Memory B cell (primary cell): ENCODE measurements around the gene UBE4A.
"Not testable (repeated sequence)": the region's sequence is repeated elsewhere in the genome, so short reads cannot be mapped to it uniquely, and the experiment has no call there.

Source experiments
- ATAC-seq: fragments of 150-1000 bp; cut with Tn5 transposase; 2 replicates; pipeline ENCODE4 v1.10.0; 2021; ENCODE audit warnings: low read depth, mild to moderate bottlenecking, moderate library complexity
- DNase-seq, 2 donors: peaks; one replicate each; pipeline ENCODE4 v3.0.0; 2022; ENCODE audit warnings: low spot score in 2 of 2
- H3K27ac Mint-ChIP-seq: one replicate; pipeline ENCODE4 v1.8.0; 2022; ENCODE audit warnings: mild to moderate bottlenecking, moderate library complexity, mixed read lengths
- H3K27me3 Mint-ChIP-seq: one replicate; pipeline ENCODE4 v1.8.0; 2022; ENCODE audit warnings: mixed read lengths
- H3K36me3 Mint-ChIP-seq: one replicate; pipeline ENCODE4 v1.8.0; 2022; ENCODE audit warnings: mild to moderate bottlenecking, mixed read lengths
- H3K4me1 Mint-ChIP-seq: one replicate; pipeline ENCODE4 v1.8.0; 2022; ENCODE audit warnings: mixed read lengths
- H3K4me3 Mint-ChIP-seq: one replicate; pipeline ENCODE4 v1.8.0; 2022; ENCODE audit warnings: mild to moderate bottlenecking, moderate library complexity, mixed read lengths
- H3K9me3 Mint-ChIP-seq: one replicate; pipeline ENCODE4 v1.8.0; 2022; ENCODE audit warnings: mixed read lengths

Gene UBE4A

GRCh38 chr11:118401151-118401879 is 41.9 kb downstream of the UBE4A start, which contains the start of gene ATP5MG:
TSS of gene ATP5MG (plus strand) at chr11:118401606. CDS start at chr11:118401666, 60 bp downstream.
- ATAC-seq (peak; percentile 68), DNase-seq (peak; percentile 87 to 91)
- no peaks in the 10 kb centered on the region for H3K27me3 Mint-ChIP-seq
- peak within 1 kb of the TSS; percentile 99 for H3K27ac Mint-ChIP-seq
- peaks cover 33% of the 10 kb centered on the region for H3K4me1 Mint-ChIP-seq
- H3K36me3 Mint-ChIP-seq = peaks cover 6% of the 10 kb centered on the region
- no peaks in the 10 kb centered on the region for H3K9me3 Mint-ChIP-seq
- peak within 1 kb of the TSS; percentile 91 for H3K4me3 Mint-ChIP-seq

GRCh38 chr11:118401880-118402590 is 42.6 kb downstream of the UBE4A start:
- Mint-ChIP-seq H3K27me3 (no peaks in the 10 kb centered on the region), H3K36me3 (peaks cover 5% of the 10 kb centered on the region), H3K9me3 (no peaks in the 10 kb centered on the region), H3K4me3 (peak overlapping the region; percentile 91), H3K4me1 (peaks cover 34% of the 10 kb centered on the region), H3K27ac (peak overlapping the region; percentile 99)
- ATAC-seq (no peak), DNase-seq (no peak)

- H3K27ac Mint-ChIP-seq, H3K36me3 Mint-ChIP-seq, H3K27me3 Mint-ChIP-seq, ATAC-seq, H3K9me3 Mint-ChIP-seq, DNase-seq: not testable (repeated sequence)
- H3K4me3 Mint-ChIP-seq = peak overlapping the region; percentile 91
- peaks cover 34% of the 10 kb centered on the region for H3K4me1 Mint-ChIP-seq
Measured at GRCh38 chr11:118402594-118402993, 43.2 kb downstream of the UBE4A start.

- H3K4me3 Mint-ChIP-seq = no peak overlapping the region
- DNase-seq = no peak
- H3K9me3 Mint-ChIP-seq = no peaks in the 10 kb centered on the region
- H3K27ac Mint-ChIP-seq = peak overlapping the region; percentile 50
- no peaks in the 10 kb centered on the region for H3K27me3 Mint-ChIP-seq
- peaks cover 15% of the 10 kb centered on the region for H3K36me3 Mint-ChIP-seq
- H3K4me1 Mint-ChIP-seq = peaks cover 31% of the 10 kb centered on the region
- no peak for ATAC-seq
Measured at GRCh38 chr11:118406599-118407166, 47.3 kb downstream of the UBE4A start.

GRCh38 chr11:118410055-118410745 is 50.8 kb downstream of the UBE4A start:
- Mint-ChIP-seq H3K9me3 (no peaks in the 10 kb centered on the region), H3K36me3 (peaks cover 16% of the 10 kb centered on the region), H3K27me3 (no peaks in the 10 kb centered on the region), H3K4me3 (no peak overlapping the region), H3K4me1 (peaks cover 15% of the 10 kb centered on the region), H3K27ac (peak overlapping the region; percentile 51)
- DNase-seq = no peak
- ATAC-seq = no peak

- Mint-ChIP-seq H3K4me1 (peaks cover 11% of the 10 kb centered on the region), H3K36me3 (peaks cover 14% of the 10 kb centered on the region), H3K9me3 (no peaks in the 10 kb centered on the region), H3K27me3 (no peaks in the 10 kb centered on the region), H3K4me3 (no peak overlapping the region), H3K27ac (no peak overlapping the region)
- no peak for ATAC-seq
- no peak for DNase-seq
Measured at GRCh38 chr11:118411530-118411929, 52.1 kb downstream of the UBE4A start.

- H3K27me3 Mint-ChIP-seq = no peaks in the 10 kb centered on the region
Measured at GRCh38 chr11:118412921-118413320, 53.5 kb downstream of the UBE4A start.

GRCh38 chr11:118415062-118415738 is 55.8 kb downstream of the UBE4A start:
- ATAC-seq (no peak), DNase-seq (no peak)
- peaks cover 10% of the 10 kb centered on the region for H3K36me3 Mint-ChIP-seq
- H3K27ac Mint-ChIP-seq = no peak overlapping the region
- no peaks in the 10 kb centered on the region for H3K27me3 Mint-ChIP-seq
- no peaks in the 10 kb centered on the region for H3K9me3 Mint-ChIP-seq
- no peak overlapping the region for H3K4me3 Mint-ChIP-seq
- H3K4me1 Mint-ChIP-seq = peaks cover 10% of the 10 kb centered on the region

More at GRCh38 chr11:118412921-118413320, 53.5 kb downstream of the UBE4A start:
- ATAC-seq = no peak
- Mint-ChIP-seq H3K36me3 (peaks cover 14% of the 10 kb centered on the region), H3K9me3 (no peaks in the 10 kb centered on the region), H3K4me3 (no peak overlapping the region), H3K4me1 (peaks cover 11% of the 10 kb centered on the region), H3K27ac (no peak overlapping the region)
- no peak for DNase-seq

GRCh38 chr11:118415739-118416068 is 56.3 kb downstream of the UBE4A start:
- H3K9me3 Mint-ChIP-seq = no peaks in the 10 kb centered on the region
- H3K36me3 Mint-ChIP-seq = peaks cover 6% of the 10 kb centered on the region
- H3K27me3 Mint-ChIP-seq = no peaks in the 10 kb centered on the region
- H3K27ac Mint-ChIP-seq = no peak overlapping the region
- DNase-seq (no peak), ATAC-seq (no peak)
- H3K4me1 Mint-ChIP-seq = peaks cover 5% of the 10 kb centered on the region
- H3K4me3 Mint-ChIP-seq = no peak overlapping the region

- H3K27ac Mint-ChIP-seq, H3K36me3 Mint-ChIP-seq, DNase-seq, H3K4me1 Mint-ChIP-seq, H3K9me3 Mint-ChIP-seq, H3K27me3 Mint-ChIP-seq, H3K4me3 Mint-ChIP-seq, ATAC-seq: not testable (repeated sequence)
Measured at GRCh38 chr11:118416900-118417299, 57.5 kb downstream of the UBE4A start.

GRCh38 chr11:118417801-118418200 is 58.4 kb downstream of the UBE4A start:
- DNase-seq (no peak), ATAC-seq (no peak)
- H3K4me3 Mint-ChIP-seq = no peak overlapping the region
- H3K9me3 Mint-ChIP-seq = no peaks in the 10 kb centered on the region
- peaks cover 2% of the 10 kb centered on the region for H3K4me1 Mint-ChIP-seq
- H3K27ac Mint-ChIP-seq = no peak overlapping the region
- no peaks in the 10 kb centered on the region for H3K27me3 Mint-ChIP-seq
- peaks cover 5% of the 10 kb centered on the region for H3K36me3 Mint-ChIP-seq

GRCh38 chr11:118418766-118419165 is 59.4 kb downstream of the UBE4A start:
- Mint-ChIP-seq H3K9me3 (no peaks in the 10 kb centered on the region), H3K27me3 (no peaks in the 10 kb centered on the region), H3K27ac (no peak overlapping the region), H3K4me1 (no peaks in the 10 kb centered on the region), H3K36me3 (peaks cover 2% of the 10 kb centered on the region), H3K4me3 (no peak overlapping the region)
- DNase-seq (no peak), ATAC-seq (no peak)

GRCh38 chr11:118427707-118428106 is 68.3 kb downstream of the UBE4A start:
- Mint-ChIP-seq H3K36me3 (peaks cover 2% of the 10 kb centered on the region), H3K27ac (no peak overlapping the region), H3K4me3 (no peak overlapping the region), H3K9me3 (no peaks in the 10 kb centered on the region), H3K27me3 (no peaks in the 10 kb centered on the region), H3K4me1 (no peaks in the 10 kb centered on the region)
- ATAC-seq (no peak), DNase-seq (no peak)
